GM21737 (cell line): ENCODE measurements around the gene SOD2.
"Not testable (repeated sequence)": the region's sequence is repeated elsewhere in the genome, so short reads cannot be mapped to it uniquely, and the experiment has no call there.

Source experiments
- ATAC-seq: cut with Tn5 transposase; IDR thresholded peaks from one replicate; pipeline ENCODE4 v1.9.1; 2021; ENCODE audit warnings: mild to moderate bottlenecking, moderate library complexity; ENCODE audit not compliant: unreplicated experiment

SOD2 gene

DNA sequence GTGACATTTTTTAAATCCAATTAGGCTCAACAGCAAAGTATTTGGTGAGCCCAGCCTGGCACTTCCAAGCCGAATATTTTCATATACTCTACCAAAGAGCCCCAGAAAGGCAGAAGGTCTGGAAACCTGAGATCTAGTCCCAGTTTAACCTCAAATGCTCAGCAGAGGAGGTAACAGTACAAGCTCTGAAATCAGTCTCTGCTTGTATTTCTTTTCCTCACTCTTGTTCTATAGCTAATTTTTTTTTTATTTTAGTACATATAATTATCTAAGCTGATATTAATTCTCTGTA lies 9.1 kb downstream of the SOD2 start:
- no peak for ATAC-seq

DNA sequence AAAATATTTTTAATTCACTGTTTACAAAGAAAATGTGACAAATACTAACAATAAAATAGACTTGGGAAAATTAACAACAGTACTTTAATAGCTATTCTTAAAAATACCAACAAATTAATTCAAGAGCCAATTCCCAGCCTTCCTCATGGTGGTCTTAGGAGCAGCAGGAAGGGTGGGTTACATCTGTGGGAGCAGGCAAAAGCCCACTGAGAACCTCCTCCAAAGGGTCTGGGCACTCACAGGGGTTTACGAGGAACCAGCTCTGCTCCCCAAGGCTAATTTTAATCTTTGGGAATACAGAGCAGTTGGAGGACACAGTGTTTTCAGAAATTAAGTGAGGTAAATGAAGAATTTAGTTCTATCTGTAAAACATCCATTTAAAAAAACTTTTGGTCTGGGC lies 10.2 kb downstream of the SOD2 start:
- ATAC-seq = no peak

DNA sequence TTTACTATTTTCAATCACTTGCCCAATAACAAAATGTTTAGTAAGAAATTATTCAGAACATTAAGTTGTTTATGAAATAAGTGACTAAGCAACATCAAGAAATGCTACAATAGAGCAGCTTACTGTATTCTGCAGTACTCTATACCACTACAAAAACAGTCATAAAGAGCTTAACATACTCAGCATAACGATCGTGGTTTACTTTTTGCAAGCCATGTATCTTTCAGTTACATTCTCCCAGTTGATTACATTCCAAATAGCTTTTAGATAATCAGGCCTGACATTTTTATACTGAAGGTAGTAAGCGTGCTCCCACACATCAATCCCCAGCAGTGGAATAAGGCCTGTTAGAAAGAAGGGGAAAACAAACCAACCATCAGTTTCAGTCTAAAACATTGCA lies 10.7 kb downstream of the SOD2 start:
- no peak for ATAC-seq

DNA sequence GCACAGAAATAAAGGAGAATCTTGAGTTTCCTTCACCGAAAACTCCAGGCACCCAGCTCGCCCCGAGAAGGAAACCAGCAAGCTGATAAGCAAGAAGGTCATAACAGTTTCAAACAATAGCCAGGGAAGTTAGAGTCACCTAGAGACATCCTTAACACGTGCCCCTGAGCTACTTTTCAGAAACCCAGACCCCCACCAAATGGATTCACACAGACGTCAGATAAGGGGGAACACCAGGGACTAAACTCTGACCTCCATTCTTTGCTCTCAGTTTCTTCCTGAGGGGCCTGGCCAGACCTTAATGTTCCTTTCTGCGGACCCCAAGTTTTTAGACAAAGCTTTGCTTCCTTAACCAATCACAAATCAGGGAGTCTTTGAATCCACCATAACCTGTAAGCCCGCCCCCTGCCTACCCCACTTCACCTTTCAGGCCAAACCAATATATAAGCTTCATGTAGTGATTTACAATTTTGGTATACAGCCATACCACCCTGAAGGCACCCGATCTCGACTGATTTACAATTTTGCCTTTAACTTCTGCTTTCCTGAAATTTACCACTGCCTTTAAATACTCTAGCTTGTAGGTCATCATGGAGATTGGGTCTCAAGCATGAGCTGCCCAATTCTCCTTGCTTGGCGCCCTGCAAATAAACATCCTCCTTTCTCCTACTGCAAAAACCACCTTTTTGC lies 11.7 kb downstream of the SOD2 start:
- no peak for ATAC-seq

DNA sequence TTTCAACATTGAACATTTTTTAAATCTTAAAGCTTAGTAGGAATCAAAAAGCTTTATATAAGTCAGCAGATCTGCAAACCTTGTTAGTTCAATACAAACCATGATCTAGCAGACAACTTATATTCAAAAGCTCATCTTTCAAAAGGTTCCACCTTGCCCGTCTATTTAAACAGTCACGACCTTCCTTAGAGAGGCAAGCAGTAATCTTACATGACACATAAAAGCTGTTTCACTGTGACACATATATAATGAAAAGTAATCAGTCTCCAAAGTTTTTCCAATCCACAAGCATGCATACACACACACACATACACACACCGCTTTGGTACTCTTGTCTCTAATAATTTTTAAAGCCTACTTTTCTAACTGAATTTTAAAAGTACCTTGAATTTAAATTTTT lies 12.9 kb downstream of the SOD2 start:
- no peak for ATAC-seq

DNA sequence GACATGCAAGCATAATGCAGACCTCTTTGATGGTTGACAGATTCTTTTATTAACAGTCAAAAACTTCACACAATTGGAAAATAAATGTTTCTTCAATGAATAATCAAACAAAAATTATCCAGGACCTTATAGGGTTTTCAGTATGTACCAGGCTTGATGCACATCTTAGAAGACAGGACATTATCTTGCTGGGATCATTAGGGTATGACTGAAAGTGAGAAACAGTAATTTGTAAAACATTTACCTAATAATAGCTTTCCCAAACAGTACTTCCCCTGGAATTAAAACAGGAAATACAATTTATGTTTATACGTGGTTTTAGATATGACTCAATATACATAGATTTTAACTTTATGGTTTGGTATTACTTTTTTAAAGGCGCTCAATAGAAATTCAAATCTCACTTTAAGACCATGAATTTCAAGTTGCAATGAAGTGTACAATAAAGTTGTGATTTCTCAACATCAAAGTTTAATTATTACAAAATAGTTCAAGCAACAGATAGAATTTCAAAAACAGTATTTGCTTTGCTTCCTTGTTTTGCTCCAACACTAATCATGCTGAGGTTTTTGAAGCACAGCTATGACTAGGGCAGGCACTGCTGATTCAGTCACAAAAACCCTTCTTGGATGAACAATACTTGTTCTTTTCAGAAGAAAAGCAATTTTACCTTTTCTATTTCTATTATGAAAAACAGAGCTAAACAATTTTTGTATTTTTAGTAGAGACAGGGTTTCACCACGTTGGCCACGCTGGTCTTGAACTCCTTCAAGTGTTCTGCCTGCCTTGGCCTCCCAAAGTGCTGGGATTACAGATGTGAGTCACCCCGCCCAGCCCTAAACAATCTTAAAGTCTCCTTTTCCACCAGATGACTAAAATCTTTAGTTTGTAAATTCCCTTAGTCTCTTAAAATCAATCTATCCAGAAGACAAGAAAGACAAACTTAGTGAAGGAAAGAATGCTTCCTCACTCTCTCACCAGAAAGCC lies 13.7 kb downstream of the SOD2 start:
- no peak for ATAC-seq

DNA sequence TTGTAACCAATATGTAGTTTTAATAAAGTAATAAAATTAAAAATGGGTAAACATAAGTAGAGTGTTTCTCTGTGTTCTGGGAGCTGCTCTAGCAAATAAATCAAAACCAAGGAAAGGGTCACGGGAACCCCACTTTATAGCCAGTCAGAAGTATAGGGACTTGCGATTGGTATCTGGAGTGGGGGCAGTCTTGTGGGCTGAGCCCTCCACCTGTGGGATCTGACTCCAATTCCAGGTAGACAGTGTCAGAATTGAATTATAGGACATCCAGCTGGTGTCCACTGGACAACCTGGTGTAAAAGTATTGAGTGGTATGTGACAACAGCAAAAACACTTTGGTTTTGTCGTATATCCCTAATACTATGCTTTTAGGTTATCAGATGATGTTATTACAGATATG lies 14.5 kb downstream of the SOD2 start:
- no peak for ATAC-seq

DNA sequence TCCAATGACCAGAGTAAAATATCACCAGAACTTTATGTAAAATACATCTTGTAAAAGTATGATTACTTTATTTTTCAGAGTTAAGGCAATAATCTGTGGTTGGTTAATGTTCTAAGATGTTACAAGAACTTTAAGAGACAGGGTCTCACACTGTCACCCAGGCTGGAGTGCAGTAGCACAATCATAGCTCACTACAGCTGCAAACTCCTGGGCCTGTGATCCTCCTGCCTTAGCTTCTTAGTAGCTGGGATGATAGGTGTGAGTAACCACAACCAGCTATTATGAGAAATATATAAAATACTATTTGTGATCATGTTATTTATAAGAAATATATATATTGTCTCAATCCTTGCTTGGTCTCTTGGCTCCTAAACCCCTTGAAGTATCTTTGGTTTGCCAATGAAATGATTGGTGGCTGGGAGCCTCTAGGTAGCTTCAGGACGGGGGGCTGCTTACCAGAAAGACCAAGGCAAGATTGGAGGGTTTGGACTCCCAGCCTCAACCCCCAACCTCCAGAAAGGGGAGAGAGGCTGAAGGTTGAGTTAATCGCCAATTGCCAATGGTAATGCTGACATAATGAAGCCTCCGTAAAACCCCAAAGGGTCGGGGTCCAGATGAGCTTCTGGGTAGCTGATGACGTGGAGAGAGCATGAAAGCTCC lies 15.4 kb downstream of the SOD2 start:
- ATAC-seq = no peak

DNA sequence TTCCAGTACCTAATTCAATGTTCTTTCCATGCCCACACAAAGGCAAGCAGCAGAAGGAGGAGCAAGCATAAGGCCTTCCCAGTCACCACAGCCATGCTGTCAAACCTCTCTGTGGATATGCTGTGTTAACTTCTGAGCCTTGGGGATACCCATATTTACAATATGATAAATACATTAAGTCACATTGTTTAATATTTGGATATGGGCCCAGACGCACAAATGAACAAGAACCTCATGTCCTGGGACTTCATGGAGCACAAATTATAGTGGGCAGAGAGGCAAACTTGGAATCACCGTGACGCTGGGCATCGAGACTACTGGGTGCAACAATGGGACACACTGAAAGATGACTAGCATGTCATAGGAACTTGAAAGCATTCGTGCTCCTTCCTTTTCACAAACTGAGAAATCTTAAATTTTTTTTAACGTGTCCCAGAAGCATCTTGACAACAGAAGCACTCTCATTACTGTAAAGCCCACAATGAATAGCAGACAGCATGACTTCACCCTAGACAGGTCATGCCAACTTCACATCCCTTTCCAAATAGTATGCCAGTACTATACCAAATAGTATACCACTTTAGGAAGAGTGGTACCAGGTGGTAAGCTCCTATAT lies 16.0 kb downstream of the SOD2 start:
- ATAC-seq = no peak

DNA sequence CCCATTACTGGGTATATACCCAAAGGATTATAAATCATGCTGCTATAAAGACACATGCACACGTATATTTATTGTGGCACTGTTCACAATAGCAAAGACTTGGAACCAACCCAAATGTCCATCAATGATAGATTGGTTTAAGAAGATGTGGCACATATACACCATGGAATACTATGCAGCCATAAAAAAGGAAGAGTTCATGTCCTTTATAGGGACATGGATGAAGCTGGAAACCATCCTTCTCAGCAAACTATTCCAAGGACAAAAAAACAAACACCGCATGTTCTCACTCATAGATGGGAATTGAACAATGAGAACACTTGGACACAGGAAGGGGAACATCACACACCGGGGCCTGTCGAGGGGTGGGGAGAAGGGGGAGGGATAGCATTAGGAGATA lies 16.8 kb downstream of the SOD2 start:
- not testable (repeated sequence) for ATAC-seq

DNA sequence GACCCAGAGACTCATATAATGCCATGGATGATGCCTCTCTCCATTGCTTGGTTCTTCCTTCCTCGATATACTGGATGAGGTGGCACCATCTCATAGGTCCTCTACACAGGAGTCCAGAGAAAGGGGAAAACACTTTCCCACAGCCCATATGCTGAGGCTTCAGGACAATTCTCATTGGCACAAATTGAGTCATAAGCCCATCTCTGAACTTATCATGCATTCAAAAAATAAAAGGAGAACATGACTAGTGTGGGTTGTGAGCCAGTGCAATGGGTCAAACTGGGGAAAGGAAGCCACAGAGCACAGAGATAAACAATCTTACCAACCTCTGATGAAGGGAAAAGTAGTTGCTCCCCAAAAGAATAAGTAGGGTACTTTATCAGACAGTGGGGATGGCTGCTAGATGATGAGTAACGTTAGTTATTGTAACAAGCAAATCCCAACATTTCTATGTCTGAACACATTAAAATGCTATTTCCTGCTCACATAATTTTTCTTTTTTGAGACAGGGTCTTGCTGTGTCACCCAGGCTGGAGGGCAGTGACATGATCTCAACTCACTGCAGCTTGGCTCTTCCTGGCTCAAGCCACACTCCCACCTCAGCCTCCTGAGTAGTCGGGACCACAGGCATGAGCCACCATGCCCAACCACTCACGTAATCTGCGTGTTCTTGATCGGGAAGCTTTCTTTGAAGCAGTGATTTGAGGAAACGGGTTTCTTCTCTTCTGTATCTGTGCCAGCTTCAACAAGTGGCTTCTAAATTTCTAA lies 27.0 kb downstream of the SOD2 start:
- ATAC-seq = no peak

DNA sequence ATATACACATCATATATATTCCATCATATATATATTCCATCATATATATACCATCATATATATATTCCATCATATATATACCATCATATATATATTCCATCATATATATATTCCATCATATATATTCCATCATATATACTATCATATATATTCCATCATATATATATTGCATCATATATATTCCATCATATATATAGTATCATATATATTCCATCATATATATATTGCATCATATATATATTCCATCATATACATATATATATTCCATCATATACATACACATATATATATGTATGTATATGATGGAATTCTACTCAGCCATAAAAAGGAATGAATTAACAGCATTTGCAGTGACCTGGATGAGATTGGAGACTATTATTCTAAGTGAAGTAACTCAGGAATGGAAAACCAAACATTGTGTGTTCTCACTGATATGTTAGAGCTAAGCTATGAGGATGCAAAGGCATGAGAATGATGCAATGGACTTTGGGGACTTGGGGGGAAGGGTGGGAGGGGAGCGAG lies 29.6 kb downstream of the SOD2 start:
- ATAC-seq = not testable (repeated sequence)

DNA sequence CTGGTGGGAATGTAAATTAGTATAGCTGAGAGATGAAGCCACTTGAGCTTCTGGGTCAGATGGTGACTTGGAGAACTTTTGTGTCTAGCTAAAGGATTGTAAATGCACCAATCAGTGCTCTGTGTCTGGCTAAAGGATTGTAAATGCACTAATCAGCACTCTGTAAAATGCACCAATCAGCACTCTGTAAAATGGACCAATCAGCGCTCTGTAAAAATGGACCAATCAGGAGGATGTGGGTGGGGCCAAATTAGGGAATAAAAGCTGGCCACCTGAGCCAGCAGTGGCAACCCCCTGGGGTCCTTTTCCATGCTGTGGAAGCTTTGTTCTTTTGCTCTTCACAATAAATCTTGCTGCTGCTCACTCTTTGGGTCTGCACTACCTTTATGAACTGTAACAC lies 31.1 kb downstream of the SOD2 start:
- ATAC-seq = not testable (repeated sequence)

DNA sequence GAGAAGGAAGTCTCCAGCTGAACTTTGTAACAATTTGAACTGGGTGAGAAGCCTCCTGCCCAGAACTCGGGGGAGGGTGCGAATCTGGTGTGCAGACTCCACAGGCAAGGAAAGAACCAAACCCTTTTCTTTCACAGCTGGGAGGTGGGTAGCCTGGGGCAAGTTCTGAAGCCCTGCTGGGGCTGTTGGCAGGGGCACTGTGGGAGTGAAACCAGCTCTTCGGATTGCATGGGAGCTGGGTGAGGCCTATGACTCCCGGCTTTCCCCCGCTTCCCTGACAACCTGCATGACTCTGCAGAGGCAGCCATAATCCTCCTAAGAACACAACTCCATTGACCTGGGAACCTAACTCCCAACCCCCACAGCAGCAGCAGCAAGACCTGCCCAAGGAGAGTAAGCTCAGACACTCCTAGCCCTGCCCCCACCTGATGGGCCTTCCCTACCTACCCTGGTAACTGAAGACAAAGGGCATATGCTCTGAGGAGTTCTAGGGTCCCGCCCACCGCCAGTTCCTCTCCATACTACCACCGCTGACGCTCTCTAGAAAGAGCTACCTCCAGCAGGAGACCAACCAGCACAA lies 37.5 kb downstream of the SOD2 start:
- ATAC-seq = no peak

DNA sequence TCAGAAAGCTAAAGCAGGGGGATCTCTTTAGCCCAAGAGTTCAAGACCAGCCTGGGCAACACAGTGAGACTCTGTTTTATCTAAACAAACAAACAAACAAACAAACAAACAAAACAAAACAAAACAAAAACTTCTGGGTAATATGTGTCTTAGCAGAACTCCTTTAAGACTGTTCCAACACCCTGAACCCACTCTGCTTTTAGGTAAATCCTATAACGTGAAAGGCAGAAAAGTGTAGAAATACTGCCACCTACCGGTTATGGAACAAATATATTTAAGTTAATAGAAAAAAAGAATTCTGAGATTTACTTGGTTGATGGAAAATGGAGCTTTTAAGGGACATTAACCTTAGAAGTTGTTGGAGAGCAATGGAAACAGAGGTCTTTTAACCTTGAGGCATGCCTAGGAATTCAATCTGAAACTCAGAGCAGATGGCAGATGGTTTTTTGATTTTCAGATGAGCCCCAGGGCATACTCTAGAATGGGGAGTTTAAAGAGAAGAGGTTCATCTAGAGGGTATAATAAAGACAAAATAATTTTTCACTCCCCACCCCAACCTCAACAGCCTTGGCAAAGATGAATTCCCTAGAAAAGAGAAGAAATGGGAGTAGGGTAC lies 38.5 kb downstream of the SOD2 start:
- no peak for ATAC-seq

DNA sequence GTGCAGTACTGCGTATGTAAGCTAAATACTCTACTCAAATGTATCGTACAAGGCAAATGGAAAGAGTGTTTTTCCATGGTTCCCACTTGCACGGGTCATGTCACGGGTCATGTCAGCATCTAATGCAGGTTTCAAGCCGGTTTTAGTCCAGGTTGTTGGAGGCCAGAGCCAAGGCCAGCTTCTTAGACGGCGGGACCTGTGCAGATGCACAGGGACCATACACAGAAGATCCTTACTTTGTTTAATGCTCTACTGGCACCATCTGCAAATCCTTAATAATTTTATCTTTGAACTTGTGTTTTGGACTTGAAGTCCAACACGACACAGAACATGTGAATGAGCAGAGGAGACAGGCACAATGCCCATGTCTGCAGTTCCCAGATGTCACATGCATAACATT lies 42.7 kb downstream of the SOD2 start:
- no peak for ATAC-seq

DNA sequence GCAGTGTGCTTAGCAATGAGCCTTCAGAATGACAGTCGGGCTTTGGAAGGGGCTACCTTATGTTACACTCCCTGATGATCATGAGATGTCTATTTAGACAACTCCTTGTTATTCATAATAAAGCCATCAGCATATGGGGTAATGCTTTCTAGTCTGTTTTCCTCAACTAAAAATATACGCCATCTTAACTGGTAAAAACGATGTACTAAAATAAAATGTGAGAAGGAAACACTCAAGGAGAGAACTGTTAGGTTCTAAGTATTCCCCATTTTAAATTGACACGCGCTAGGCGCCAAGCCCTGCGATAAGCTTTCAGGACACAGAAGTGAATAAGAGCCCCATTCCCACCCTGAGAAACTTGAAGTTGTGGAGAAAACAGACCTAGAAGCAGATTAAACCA lies 43.6 kb downstream of the SOD2 start:
- ATAC-seq = no peak

DNA sequence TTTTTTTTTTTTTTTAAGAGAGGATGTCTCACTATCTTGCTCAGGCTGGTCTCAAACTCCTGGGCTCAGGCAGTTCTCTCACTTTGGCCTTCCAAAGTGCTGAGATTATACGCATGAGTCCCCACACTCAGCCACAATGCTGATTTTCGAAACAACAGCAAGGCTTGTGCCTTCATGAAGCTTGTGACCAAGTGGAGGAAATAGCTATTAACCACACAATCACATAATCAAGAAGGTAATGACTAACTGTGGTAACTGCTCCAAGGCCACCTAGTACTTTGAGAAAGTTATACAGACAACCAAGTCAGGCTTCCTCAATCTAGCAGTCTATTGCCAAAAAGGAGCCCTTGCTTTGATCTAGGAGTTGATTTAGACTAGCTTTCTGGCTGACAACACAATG lies 46.3 kb downstream of the SOD2 start:
- peak; percentile 96 for ATAC-seq

DNA sequence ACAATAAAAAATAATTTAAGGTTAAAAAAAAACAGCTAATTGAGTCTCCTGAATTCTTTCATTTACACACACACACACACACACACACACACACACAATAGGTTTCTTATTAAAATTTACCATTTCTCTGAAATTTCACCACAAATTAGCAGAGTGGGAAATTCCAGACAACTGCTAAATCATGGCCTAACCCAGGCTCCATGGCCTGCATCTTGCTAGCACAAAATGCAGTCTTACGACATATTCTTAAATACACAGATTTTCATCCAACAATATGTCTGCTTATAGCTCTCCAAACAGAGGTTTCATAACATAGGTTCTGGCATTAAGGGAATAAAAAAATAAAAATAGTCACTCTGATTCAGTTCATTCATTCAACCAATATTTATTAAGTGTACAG lies 46.9 kb downstream of the SOD2 start:
- ATAC-seq = no peak

DNA sequence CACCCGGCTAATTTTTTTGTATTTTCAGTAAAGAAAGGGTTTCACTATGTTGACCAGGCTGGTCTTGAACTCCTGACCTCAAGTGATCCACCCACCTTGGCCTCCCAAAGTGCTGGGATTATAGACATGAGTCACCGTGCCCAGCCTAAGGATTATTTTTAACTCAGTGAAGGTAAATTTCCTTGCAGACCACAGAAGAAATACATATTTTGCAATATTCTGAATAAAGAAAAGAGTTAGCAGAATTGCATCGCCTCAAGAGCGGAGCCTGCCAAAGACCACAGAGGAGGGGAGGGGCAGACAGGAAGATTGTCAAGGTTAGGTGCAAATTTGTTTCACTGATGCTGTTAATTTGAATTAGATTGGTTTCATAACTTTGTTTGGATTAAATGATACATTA lies 47.4 kb downstream of the SOD2 start:
- no peak for ATAC-seq
